T1000 (cell line): ENCODE results near the gene TENM4.

ENCODE experiments used
- DNase-seq: peaks from one replicate; lab custom pipeline; 2025; ENCODE audit warnings: mixed read lengths; lab: John Stamatoyannopoulos, UW

TENM4 gene

GRCh38 chr11:78972590-78972989 lies 468.2 kb downstream of the TENM4 start:
- DNase-seq = no peak

- no peak for DNase-seq
Observed at GRCh38 chr11:78972177-78972576, 468.7 kb downstream of the TENM4 start.

DNA sequence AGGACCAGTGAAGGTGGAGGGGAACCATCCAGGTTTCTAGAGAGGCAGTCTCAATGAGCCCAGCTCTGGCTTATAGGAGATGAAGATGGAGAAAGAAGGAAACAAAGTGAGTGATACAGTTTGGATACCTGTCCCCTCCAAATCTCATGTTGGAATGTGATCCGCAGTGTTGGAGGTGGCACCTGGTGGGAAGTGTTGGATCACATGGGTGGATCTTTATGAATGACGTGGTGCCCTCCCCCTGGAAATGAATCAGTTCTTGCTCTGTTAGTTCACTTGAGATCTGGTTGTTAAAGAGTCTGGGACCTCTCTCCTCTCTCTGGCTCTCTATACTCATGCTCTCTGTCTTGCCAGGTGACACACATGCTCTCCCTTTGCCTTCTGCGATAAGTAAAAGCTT lies 473.0 kb downstream of the TENM4 start:
- no peak for DNase-seq

- DNase-seq = no peak
Observed at GRCh38 chr11:78965432-78965831, 475.4 kb downstream of the TENM4 start.

DNA sequence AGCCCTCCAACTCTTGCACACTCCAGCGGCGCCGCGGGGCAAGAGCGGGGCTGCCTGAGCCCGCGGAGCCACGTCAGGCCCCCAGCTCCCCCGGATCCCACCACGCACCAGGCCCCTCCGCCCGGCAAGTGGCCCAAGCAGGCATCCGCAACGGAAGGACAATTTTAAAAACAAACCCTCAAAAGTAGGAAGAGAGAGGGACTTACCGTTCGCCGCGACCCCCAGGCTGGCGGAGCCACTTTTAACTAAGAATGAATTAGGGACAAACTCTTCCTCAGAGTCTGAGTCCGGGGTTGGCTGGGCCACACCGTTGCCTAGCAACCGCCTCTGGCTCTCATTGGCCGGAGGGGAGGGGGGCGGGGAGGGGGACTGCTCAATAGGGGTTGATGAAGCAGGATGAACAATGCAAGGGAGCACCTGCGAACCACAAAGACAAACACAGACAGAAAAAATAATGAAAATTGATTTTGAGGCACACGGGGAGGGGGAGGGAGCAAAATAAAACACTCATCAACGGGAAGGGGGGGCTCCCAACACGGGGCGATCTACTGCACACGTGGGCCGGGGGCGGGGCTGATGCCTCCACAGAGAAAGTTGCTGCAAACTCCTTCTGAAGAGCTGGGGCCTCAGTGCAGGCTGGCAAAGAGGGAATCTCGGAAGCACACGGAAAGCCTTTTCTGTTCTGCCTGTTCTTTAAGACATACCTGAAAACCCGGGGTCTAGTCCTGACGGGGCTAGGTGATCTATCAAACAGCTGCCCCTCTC lies 478.7 kb downstream of the TENM4 start:
- DNase-seq = no peak

DNA sequence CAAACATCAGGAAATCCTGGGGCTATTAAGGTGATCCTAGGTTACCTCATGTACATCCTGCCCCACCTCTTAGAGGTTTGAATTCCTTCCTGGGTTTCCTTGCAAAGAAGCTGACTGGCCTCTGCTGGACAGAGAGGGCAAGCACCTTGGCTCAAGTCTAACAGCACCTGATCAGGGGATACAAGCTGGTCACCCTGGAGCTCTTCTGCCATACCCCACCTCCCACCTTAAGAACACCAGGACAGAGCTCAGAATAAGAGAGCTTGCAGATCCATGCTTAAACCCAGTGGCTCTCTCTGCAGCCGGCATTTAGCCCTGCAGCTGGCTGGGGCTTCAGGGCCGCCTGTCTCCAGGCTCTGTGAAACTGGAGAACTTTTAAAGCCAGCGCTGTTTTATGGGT lies 479.6 kb downstream of the TENM4 start:
- no peak for DNase-seq

DNA sequence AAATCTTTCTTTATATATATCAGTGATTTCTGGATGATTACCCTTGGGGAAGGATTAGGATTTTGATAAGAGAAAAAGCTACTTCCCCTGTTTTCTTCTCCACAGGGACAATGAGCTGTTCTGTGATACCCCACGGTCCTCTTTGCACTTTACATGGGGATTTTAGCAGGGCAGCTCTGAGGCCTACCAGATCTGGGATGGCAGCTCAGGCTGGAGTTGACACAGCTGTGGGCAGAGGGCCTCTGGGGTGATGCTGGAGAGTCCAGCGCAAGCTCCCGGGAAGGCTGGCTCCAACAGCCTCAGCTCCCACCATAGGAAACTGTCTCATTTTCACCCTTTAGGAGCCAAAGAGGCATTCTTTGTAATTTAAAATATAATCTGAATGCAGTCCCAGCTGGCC lies 482.4 kb downstream of the TENM4 start:
- no peak for DNase-seq

- no peak for DNase-seq
Observed at GRCh38 chr11:78957476-78958245, 483.2 kb downstream of the TENM4 start.

- no peak for DNase-seq
Observed at GRCh38 chr11:78954696-78955095, 486.1 kb downstream of the TENM4 start.

DNA sequence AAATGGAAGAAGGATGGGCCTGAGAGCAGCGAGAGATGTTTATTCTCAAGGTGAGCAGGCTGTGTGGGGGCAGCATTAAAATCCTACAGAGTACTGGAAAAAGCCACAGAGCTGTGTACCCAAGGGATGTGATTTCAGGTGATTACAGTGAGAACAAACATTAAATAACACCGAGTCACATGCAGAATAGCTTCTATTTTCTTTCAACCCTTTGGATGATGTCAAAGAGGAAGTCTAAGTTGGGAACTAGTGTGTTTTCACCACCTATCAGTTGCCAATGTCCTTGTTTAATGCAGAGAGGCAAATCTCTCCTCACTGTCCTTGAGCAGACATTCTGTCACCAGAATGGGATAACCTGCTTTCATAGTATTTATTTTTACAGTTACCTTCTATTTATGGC lies 486.6 kb downstream of the TENM4 start:
- no peak for DNase-seq

- DNase-seq = no peak
Observed at GRCh38 chr11:78952890-78953289, 487.9 kb downstream of the TENM4 start.

DNA sequence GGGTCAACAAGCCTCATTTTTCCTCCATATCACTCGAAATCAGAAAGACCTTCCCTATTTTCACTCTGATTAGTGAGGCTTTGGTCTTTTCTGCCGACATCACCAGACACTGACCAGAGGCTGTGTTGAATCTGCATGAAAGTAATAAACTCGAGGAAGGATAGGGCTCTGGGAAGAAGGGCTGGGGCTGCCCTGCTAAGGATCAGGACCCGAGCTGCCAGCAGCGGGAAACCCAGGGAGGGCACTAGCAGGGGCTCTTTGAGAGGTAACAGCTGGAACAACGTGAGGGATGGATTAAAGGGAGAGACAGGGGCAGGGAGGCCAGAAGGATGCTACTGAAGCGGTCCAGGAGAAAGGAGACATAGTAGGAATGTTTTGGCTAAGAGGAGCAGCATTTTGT lies 488.7 kb downstream of the TENM4 start:
- DNase-seq = no peak

DNA sequence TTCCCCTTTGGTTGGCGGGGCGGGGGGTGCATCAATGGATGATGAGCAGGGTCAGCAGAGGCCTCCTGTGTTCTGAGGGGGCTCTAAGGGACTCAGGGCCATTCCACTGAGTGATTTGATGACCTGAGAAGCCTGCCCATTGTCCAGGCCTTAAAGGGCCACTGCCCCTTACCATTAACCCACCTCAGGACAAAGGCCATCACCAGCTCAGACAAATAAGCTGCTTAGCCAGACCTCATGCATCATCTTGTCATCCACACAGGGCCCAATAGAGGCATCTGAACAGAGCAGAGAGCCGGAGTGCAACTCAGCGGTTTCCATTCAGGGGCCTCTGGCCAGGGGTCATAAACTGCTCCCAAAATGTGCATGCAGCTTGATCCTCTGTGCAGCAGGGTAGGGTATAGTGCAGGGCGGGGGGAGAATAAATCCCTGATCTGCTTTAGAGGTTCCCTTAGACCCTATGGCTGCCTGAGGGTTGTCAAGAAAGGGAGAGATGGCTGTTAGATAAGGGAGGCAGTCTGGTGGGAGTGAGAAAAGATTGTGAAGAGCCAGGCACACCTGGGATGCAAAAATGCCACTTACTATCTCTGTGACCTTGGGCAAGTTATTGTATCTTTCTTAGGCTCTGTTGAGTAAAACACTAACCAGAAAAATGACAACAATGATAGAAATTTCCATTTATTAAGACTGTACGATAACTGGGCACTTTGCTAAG lies 490.7 kb downstream of the TENM4 start:
- DNase-seq = no peak

- no peak for DNase-seq
Observed at GRCh38 chr11:78946945-78947902, 493.6 kb downstream of the TENM4 start.

- no peak for DNase-seq
Observed at GRCh38 chr11:78943841-78944240, 497.0 kb downstream of the TENM4 start.

GRCh38 chr11:78943154-78943553 lies 497.7 kb downstream of the TENM4 start:
- no peak for DNase-seq

DNA sequence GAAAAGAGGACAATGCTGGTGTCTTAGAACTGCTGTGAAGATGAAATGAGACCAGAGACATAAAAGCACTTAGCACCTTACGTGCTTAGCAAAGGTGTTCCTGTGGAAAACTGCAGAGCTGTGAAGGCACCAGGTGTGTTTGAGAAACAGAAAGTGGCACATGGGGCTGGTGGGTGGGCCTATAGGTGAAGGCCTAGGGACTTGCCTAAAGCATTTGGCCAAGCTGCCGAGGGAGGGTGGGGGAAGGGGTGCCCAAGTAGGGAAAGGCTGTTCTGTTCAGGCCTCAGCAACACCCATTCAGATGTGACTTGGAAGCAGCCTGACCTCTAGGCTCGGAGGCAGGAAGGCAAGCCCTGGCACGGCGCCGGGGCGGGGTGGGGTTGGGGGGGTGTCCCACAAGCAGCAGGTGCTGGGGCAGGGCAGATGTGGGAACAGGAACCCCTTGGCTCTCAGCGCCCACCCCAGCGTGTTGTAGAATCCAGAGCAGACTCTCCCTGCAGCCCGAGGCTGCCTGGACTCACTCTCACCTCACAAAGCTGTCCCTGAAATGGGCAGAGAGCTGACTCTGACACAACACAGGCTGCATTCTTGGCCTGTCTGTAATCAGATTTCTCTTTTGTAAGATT lies 499.5 kb downstream of the TENM4 start:
- no peak for DNase-seq

GRCh38 chr11:78940500-78941225 lies 500.2 kb downstream of the TENM4 start:
- no peak for DNase-seq

DNA sequence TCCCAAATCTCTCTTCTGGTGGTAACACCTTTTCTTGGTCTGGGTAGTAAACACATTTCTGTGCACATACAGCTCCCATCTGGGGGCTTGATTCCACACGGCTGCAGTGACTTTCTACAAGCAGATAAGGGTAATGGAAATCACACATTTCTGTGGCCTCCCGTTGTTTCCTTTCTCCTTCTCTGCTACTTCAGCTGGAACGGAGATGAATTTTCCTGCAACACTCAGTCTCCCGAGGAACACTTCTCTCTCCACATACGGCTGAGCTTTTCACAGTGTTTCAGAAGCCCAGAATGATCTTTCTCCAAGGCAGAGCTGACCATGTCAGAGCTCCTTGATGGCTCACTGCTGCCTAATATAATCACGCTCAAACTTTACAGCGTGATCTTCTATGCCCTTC lies 501.9 kb downstream of the TENM4 start:
- DNase-seq = no peak

GRCh38 chr11:78938036-78938435 lies 502.8 kb downstream of the TENM4 start:
- no peak for DNase-seq
